WTC11 (cell line): ENCODE results near the gene FAM13A. TPM values are rescaled to one million over a fixed set of nuclear protein-coding genes. Genes with fewer than 3 reads are reported as not detected.

Experiments
- ATAC-seq: fragments of 200-7000 bp; cut with Tn5 transposase; 2 replicates; pipeline ENCODE4 v1.10.0; 2021; ENCODE audit warnings: mild to moderate bottlenecking, moderate library complexity
- CTCF ChIA-PET: fragments of 300-600 bp; sonication (Branson Sonifier 250); formaldehyde crosslinking; loops from one replicate; lab custom pipeline; 2021; ENCODE audit warnings: antibody characterized with exemption; lab: Charles Lee
- POLR2A ChIA-PET: fragments of 350-600 bp; sonication (Branson Sonifier 250); formaldehyde crosslinking; loops from one replicate; lab custom pipeline; 2021; ENCODE audit warnings: antibody characterized with exemption; lab: Charles Lee
- DNase-seq: peaks from one replicate; pipeline ENCODE4 v3.0.0; 2021; ENCODE audit warnings: low spot score
- H3K27ac Mint-ChIP-seq: 2 replicates; pipeline ENCODE4 v1.8.0; 2021; ENCODE audit warnings: mixed read lengths
- H3K27me3 Mint-ChIP-seq: 2 replicates; pipeline ENCODE4 v1.8.0; 2021; ENCODE audit warnings: low read depth, mild to moderate bottlenecking, moderate library complexity, mixed read lengths
- H3K36me3 Mint-ChIP-seq: 2 replicates; pipeline ENCODE4 v1.8.0; 2021; ENCODE audit warnings: mixed read lengths
- H3K4me1 Mint-ChIP-seq: 2 replicates; pipeline ENCODE4 v1.8.0; 2022; ENCODE audit warnings: mixed read lengths
- H3K4me3 Mint-ChIP-seq: 2 replicates; pipeline ENCODE4 v1.8.0; 2021; ENCODE audit warnings: mild to moderate bottlenecking, moderate library complexity, mixed read lengths
- H3K9me3 Mint-ChIP-seq: 2 replicates; pipeline ENCODE4 v1.8.0; 2021; ENCODE audit warnings: mixed read lengths
- ARID4B ChIP-seq: sonication (generic); formaldehyde crosslinking; IDR thresholded peaks from 2 replicates; pipeline ENCODE4 v1.8.0; 2023; ENCODE audit warnings: missing genetic modification reagents, mild to moderate bottlenecking, borderline replicate concordance
- ATF6 ChIP-seq: sonication (generic); formaldehyde crosslinking; IDR thresholded peaks from 2 replicates; pipeline ENCODE4 v1.8.1; 2023; ENCODE audit warnings: mild to moderate bottlenecking, missing genetic modification reagents
- CREM ChIP-seq: sonication (generic); formaldehyde crosslinking; IDR thresholded peaks from 2 replicates; pipeline ENCODE4 v1.8.1; 2022; ENCODE audit warnings: mild to moderate bottlenecking, missing genetic modification reagents, moderate library complexity
- ETV6 ChIP-seq: sonication (generic); formaldehyde crosslinking; IDR thresholded peaks from 2 replicates; pipeline ENCODE4 v1.8.1; 2022; ENCODE audit warnings: mild to moderate bottlenecking, missing genetic modification reagents
- FOXP1 ChIP-seq: sonication (generic); formaldehyde crosslinking; IDR thresholded peaks from 2 replicates; pipeline ENCODE4 v1.8.0; 2022; ENCODE audit warnings: missing genetic modification reagents, mild to moderate bottlenecking, moderate library complexity, borderline replicate concordance
- JAZF1 ChIP-seq: fragments of 250-450 bp; sonication (Bioruptor Pico); IDR thresholded peaks from 2 replicates; pipeline ENCODE4 v1.9.0; 2021; ENCODE audit warnings: moderate library complexity, mild to moderate bottlenecking, inconsistent platforms
- KAT7 ChIP-seq: sonication (generic); formaldehyde crosslinking; IDR thresholded peaks from 2 replicates; pipeline ENCODE4 v1.8.1; 2023; ENCODE audit warnings: missing genetic modification reagents, mild to moderate bottlenecking, borderline replicate concordance
- MYBL2 ChIP-seq: sonication (generic); formaldehyde crosslinking; IDR thresholded peaks from 2 replicates; pipeline ENCODE4 v1.8.1; 2023; ENCODE audit warnings: mild to moderate bottlenecking, moderate library complexity, missing genetic modification reagents
- NFATC4 ChIP-seq: fragments of 250-450 bp; sonication (Bioruptor Pico); IDR thresholded peaks from 2 replicates; pipeline ENCODE4 v1.9.0; 2021; ENCODE audit warnings: mild to moderate bottlenecking
- NFE2L1 ChIP-seq: sonication (generic); formaldehyde crosslinking; IDR thresholded peaks from 2 replicates; pipeline ENCODE4 v1.8.1; 2023; ENCODE audit warnings: missing genetic modification reagents
- NFYB ChIP-seq: sonication (generic); formaldehyde crosslinking; conservative IDR thresholded peaks from 2 replicates; pipeline ENCODE4 v1.8.0; 2022; ENCODE audit warnings: low read depth, missing genetic modification reagents
- NR2C2 ChIP-seq: sonication (generic); formaldehyde crosslinking; IDR thresholded peaks from 2 replicates; pipeline ENCODE4 v1.8.0; 2022; ENCODE audit warnings: mild to moderate bottlenecking, missing genetic modification reagents
- NR3C1 ChIP-seq: sonication (generic); formaldehyde crosslinking; conservative IDR thresholded peaks from 2 replicates; pipeline ENCODE4 v1.8.1; 2023; ENCODE audit warnings: low read depth, mild to moderate bottlenecking, missing genetic modification reagents
- SMAD3 ChIP-seq: sonication (generic); formaldehyde crosslinking; IDR thresholded peaks from 2 replicates; pipeline ENCODE4 v1.8.0; 2022; ENCODE audit warnings: missing genetic modification reagents, mild to moderate bottlenecking, borderline replicate concordance
- STAT6 ChIP-seq: sonication (generic); formaldehyde crosslinking; conservative IDR thresholded peaks from 2 replicates; pipeline ENCODE4 v1.8.1; 2023; ENCODE audit warnings: mild to moderate bottlenecking, low read depth, missing genetic modification reagents, moderate library complexity
- TEAD1 ChIP-seq: sonication (generic); formaldehyde crosslinking; IDR thresholded peaks from 2 replicates; pipeline ENCODE4 v1.8.0; 2022; ENCODE audit warnings: mild to moderate bottlenecking, missing genetic modification reagents
- ZNF219 ChIP-seq: sonication (generic); formaldehyde crosslinking; IDR thresholded peaks from 2 replicates; pipeline ENCODE4 v1.8.0; 2023; ENCODE audit warnings: missing genetic modification reagents, mild to moderate bottlenecking, borderline replicate concordance
- ZNF317 ChIP-seq: sonication (generic); formaldehyde crosslinking; IDR thresholded peaks from 2 replicates; pipeline ENCODE4 v1.8.1; 2023; ENCODE audit warnings: low read depth, mild to moderate bottlenecking, moderate library complexity, missing genetic modification reagents, borderline replicate concordance
- ZNF425 ChIP-seq: fragments of 250-450 bp; sonication (Bioruptor Pico); conservative IDR thresholded peaks from 2 replicates; pipeline ENCODE4 v1.9.0; 2021; ENCODE audit warnings: mild to moderate bottlenecking
- ZNF671 ChIP-seq: fragments of 250-450 bp; sonication (Bioruptor Pico); IDR thresholded peaks from 2 replicates; pipeline ENCODE4 v1.8.0; 2021; ENCODE audit warnings: mild to moderate bottlenecking
- total RNA-seq: library from RNA; stranded (reverse); gene quantifications from 3 replicates; pipeline ENCODE4 v1.2.3, GENCODE V29; 2021

The FAM13A gene
- total RNA-seq, 1 experiment from 2014 or later: 14.6 TPM

- no peak for TF ChIP-seq ATF6
- no peak for TF ChIP-seq STAT6 (CRISPR knock-in tag)
- TF ChIP-seq TEAD1 (CRISPR knock-in tag): no peak
Observed at GRCh38 chr4:88938138-88938537, 118.8 kb downstream of the FAM13A start (continued).

GRCh38 chr4:88937081-88937480, 119.9 kb downstream of the FAM13A start:
- ATAC-seq: no peak
- ChIA-PET POLR2A (no interaction called here), CTCF (no interaction called here)
- Mint-ChIP-seq H3K4me1 (peaks cover 24% of the 10 kb centered on the region), H3K9me3 (no peaks in the 10 kb centered on the region), H3K36me3 (no peaks in the 10 kb centered on the region)
- no peak for TF ChIP-seq JAZF1 (CRISPR knock-in tag)
- no peak for TF ChIP-seq ZNF317 (CRISPR knock-in tag)
- no peak for TF ChIP-seq NR3C1 (CRISPR knock-in tag)
- no peak for TF ChIP-seq MYBL2 (CRISPR knock-in tag)
- TF ChIP-seq NFE2L1 (CRISPR knock-in tag): no peak
- no peak for TF ChIP-seq ZNF425 (CRISPR knock-in tag)
- no peak for TF ChIP-seq SMAD3 (CRISPR knock-in tag)
- TF ChIP-seq ETV6 (CRISPR knock-in tag): no peak
- TF ChIP-seq, all 79 proteins: peak for 0
- Mint-ChIP-seq H3K27ac (no peak overlapping the region), H3K4me3 (no peak overlapping the region), H3K27me3 (no peaks in the 10 kb centered on the region)
- DNase-seq: no peak

GRCh38 chr4:88933414-88934160, 123.4 kb downstream of the FAM13A start:
- CTCF ChIA-PET: no interaction called here
- POLR2A ChIA-PET: interaction anchor here (0.5 kb wide), 1 partner anchor 54 kb away, joined by 4 read pairs; no protein-coding TSS in a partner anchor
- Mint-ChIP-seq H3K36me3 (peaks cover 2% of the 10 kb centered on the region; the same call in 1 of the 2 replicates), H3K9me3 (no peaks in the 10 kb centered on the region; the same call in 1 of the 2 replicates), H3K4me1 (peaks cover 15% of the 10 kb centered on the region), H3K27me3 (no peaks in the 10 kb centered on the region), H3K4me3 (no peak overlapping the region), H3K27ac (no peak overlapping the region)
- no peak for ATAC-seq
- DNase-seq: no peak
- TF ChIP-seq ZNF219 (CRISPR knock-in tag) (no peak), FOXP1 (CRISPR knock-in tag) (no peak), ETV6 (CRISPR knock-in tag) (no peak), ARID4B (CRISPR knock-in tag) (no peak), NR2C2 (no peak), NFATC4 (CRISPR knock-in tag) (no peak), KAT7 (CRISPR knock-in tag) (no peak), NFYB (CRISPR knock-in tag) (no peak), CREM (CRISPR knock-in tag) (no peak), TEAD1 (CRISPR knock-in tag) (no peak), ZNF671 (CRISPR knock-in tag) (no peak)
